ENCODE measurements around the gene TMEM51. TPM values are rescaled to one million over a fixed set of nuclear protein-coding genes. Genes with fewer than 3 reads are reported as not detected.

Gene TMEM51
- polyA plus RNA-seq, 1 experiment = 28.6 TPM

DNA sequence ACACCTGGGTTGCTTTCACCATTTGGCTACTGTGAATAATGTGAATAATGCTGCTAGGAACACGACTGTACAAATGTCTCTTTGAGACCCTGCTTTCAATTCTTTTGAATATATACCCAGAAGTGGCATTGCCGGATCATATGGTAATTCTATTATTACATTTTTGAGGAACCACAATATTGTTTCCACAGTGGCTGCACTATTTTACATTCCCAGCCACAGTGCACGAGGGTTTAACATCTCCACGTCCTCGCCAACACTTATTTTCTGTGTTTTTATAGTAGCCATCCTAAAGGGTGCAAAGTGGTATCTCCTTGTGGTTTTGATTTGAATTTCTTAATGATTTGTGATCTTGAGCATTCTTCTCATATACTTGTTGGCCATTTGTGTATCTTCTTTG is 109.2 kb downstream of the TMEM51 start:
- no peak for DNase-seq (ENCODE audit: low read depth, low spot score)
- POLR2A ChIA-PET = no interaction called here
- TF ChIP-seq, protein P1, sequence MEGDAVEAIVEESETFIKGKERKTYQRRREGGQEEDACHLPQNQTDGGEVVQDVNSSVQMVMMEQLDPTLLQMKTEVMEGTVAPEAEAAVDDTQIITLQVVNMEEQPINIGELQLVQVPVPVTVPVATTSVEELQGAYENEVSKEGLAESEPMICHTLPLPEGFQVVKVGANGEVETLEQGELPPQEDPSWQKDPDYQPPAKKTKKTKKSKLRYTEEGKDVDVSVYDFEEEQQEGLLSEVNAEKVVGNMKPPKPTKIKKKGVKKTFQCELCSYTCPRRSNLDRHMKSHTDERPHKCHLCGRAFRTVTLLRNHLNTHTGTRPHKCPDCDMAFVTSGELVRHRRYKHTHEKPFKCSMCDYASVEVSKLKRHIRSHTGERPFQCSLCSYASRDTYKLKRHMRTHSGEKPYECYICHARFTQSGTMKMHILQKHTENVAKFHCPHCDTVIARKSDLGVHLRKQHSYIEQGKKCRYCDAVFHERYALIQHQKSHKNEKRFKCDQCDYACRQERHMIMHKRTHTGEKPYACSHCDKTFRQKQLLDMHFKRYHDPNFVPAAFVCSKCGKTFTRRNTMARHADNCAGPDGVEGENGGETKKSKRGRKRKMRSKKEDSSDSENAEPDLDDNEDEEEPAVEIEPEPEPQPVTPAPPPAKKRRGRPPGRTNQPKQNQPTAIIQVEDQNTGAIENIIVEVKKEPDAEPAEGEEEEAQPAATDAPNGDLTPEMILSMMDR (IDR thresholded peaks at IDR 0.05; ENCODE audit: low read depth, low read length) = no peak
- H3K9me3 ChIP-seq (ENCODE audit: control insufficient read depth, insufficient read depth, low read length) = no peaks in the 10 kb centered on the region; the same call in 1 of the 2 replicates
- H3K27ac ChIP-seq (ENCODE audit: low read depth, low read length) = no peak overlapping the region
- CTCF ChIA-PET = interaction anchor here (0.6 to 1.6 kb wide), 2 partner anchors 9 to 1559 kb away, joined by 3 to 10 read pairs; no protein-coding TSS in a partner anchor
- peaks cover 10% of the 10 kb centered on the region for H3K27me3 ChIP-seq (ENCODE audit: control insufficient read depth, insufficient read depth, low read length)
- no peak overlapping the region for H3K4me3 ChIP-seq (ENCODE audit: low read depth, low read length)

DNA sequence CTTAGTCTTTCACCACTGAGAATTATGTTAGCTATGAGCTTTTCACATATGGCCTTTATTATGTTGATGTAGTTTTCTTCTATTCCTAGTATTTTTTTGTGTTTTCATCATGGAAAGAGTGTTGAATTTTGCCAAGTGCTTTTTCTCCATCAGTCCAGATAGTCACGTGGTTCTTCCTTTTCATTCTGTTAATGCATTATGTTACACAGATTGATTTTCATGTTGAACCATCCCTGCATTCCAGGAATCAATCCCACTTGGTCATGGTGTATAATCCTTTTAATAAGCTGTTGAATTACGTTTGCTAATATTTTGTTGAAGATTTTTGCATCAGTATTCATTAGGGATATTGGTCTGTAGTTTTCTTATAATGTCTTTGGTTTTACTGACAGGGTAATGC is 111.2 kb downstream of the TMEM51 start:
- H3K4me3 ChIP-seq (ENCODE audit: low read depth, low read length) = no peak overlapping the region
- POLR2A ChIA-PET = interaction anchor here (0.6 kb wide), 1 partner anchor 130 kb away, joined by 4 read pairs; no protein-coding TSS in a partner anchor
- TF ChIP-seq, protein P1 (IDR thresholded peaks at IDR 0.05; ENCODE audit: low read depth, low read length) = no peak
- CTCF ChIA-PET = interaction anchor here (0.7 to 1.6 kb wide), 5 partner anchors 8 to 338 kb away, joined by 3 to 4 read pairs (median 3); no protein-coding TSS in a partner anchor
- no peak overlapping the region for H3K27ac ChIP-seq (ENCODE audit: low read depth, low read length)
- DNase-seq (ENCODE audit: low read depth, low spot score) = no peak
- H3K9me3 ChIP-seq (ENCODE audit: control insufficient read depth, insufficient read depth, low read length) = no peaks in the 10 kb centered on the region; the same call in 1 of the 2 replicates
- peaks cover 12% of the 10 kb centered on the region for H3K27me3 ChIP-seq (ENCODE audit: control insufficient read depth, insufficient read depth, low read length)

Other genes with a start within 250 kb of the TMEM51 start
- gene FHAD1, start 93.5 kb downstream of the TMEM51 start, polyA plus RNA-seq (2011; rRNA removed) = 0.09 and 0.36 TPM in 2 replicates

Data from AG04450 (cell line).